SW 1271 (cell line): Measurements from ENCODE around the gene DHX15.

Experiments
- DNase-seq, 2 experiments: peaks; one replicate each; lab custom pipeline; 2025; lab: John Stamatoyannopoulos, UW

Gene DHX15

DNA sequence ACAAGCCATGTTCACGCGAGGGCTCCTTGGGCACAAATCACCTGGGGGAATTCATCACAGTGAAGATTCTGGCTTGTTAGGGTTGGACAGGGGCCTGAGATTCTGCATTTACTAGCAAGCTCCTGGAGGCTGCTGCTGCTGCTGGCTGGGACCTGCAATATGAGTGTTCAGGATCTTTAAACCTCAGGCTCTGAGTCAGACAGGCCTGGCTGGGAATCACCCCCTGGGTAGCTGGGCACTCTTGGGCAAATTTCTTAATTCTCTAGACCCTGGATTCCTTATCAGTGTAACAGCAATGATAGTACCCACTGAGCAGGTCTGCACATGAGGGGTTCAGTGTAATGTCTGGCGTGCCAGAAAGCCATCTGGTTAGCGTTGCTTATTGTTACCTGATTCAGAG lies 101.5 kb downstream of the DHX15 start:
- no peak for DNase-seq

GRCh38 chr4:24477919-24478318 lies 106.4 kb downstream of the DHX15 start:
- no peak for DNase-seq
